ENCODE results near the gene TRAM2.

The TRAM2 gene

DNA sequence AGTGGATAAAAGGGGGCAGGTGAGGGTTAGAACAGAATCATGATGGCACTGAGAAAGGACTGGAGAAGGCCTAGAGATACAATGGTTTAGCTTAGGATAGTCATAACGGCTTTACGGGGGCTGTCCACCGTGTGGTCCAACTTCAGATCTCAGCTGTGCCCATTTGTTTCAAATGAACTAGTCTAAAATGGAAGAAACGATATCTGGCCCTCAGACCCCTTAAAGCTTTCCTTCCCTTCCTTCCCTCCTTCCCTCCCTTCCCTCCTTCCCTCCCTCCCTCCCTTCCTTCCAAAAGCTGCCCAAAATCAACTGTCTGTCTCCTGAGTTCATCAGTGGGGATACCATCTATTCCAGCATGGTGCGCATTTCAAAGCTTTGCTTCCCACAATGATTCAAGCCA, 27.9 kb downstream of the TRAM2 start:
- no peak overlapping the region for H3K4me3 ChIP-seq (ENCODE audit: low read length)
- TF ChIP-seq, protein P1, sequence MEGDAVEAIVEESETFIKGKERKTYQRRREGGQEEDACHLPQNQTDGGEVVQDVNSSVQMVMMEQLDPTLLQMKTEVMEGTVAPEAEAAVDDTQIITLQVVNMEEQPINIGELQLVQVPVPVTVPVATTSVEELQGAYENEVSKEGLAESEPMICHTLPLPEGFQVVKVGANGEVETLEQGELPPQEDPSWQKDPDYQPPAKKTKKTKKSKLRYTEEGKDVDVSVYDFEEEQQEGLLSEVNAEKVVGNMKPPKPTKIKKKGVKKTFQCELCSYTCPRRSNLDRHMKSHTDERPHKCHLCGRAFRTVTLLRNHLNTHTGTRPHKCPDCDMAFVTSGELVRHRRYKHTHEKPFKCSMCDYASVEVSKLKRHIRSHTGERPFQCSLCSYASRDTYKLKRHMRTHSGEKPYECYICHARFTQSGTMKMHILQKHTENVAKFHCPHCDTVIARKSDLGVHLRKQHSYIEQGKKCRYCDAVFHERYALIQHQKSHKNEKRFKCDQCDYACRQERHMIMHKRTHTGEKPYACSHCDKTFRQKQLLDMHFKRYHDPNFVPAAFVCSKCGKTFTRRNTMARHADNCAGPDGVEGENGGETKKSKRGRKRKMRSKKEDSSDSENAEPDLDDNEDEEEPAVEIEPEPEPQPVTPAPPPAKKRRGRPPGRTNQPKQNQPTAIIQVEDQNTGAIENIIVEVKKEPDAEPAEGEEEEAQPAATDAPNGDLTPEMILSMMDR (conservative IDR thresholded peaks at IDR 0.05; ENCODE audit: low read depth, low read length) = no peak
- no peak for DNase-seq (ENCODE audit: low read depth)

DNA sequence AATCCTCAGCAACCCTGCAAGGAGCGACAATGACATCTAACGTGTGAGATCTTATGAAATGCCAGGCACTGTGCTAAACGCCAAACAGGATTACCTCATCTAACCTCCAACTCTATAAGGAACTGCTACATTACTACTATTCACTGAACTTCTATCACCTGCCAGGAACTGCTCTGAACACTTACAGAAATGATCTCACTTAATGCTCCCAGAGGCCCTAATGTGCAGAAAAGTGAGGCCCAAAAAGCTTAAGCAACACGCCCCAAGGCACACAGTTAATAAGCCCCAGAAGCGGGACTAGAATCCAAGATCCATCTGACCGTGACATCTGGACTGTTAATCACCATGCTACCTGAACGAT, 28.5 kb downstream of the TRAM2 start:
- DNase-seq (ENCODE audit: low read depth) = no peak
- no peak overlapping the region for H3K4me3 ChIP-seq (ENCODE audit: low read length)
- TF ChIP-seq, protein P1 (conservative IDR thresholded peaks at IDR 0.05; ENCODE audit: low read depth, low read length) = no peak

DNA sequence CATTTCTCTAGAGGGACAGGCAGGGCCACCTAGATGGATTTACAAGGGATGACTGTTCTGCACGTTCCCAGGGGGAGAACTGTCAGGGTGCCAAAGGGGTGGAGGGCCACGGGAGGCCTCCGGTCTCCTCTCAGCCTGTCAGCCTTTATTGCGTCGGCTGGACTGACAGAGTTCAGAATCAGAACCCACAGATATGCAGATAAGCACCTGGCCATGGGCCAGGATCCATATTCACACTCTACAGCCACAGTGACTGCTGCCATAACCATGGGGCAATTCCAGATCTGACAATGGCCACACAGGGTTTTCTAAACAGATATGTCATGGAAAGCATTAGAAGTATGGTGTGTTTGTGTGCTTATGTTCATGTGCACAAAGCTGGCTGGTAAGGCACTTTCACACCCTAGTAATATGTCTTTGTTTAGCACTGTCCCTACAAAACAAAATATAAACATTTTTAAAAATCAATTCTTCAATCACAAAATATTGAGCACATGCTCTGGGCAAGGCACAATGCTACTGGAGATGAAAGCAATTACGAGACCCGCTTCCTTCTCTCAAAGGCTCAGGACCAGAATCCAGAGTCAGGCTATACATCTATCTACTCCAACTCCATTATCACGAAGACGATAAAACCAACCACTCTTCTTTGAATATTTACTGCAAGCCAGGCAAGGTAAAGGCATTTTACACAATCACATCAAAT, 29.1 kb downstream of the TRAM2 start:
- TF ChIP-seq, protein P1 (conservative IDR thresholded peaks at IDR 0.05; ENCODE audit: low read depth, low read length) = no peak
- no peak overlapping the region for H3K4me3 ChIP-seq (ENCODE audit: low read length)
- DNase-seq (ENCODE audit: low read depth) = no peak

DNA sequence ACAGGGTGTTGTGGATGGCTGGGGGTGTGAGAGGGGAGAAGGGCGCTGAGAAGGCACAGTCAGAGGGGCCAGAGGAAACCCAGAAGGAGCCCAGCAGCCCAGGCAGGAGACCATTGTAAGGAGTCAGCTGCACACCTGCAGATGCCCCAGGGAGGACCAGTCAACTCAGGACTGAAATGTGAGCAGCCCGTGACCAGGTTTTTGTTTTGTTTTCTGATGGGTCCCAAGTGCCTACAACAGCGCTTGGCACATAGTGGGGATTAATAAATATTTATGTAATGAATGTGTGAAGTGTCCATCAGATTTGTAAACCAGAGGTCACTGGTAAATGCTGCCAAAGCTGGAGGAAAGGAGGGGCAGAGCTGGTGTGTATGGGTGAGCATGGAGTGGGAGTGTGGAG, 30.2 kb downstream of the TRAM2 start:
- TF ChIP-seq, protein P1 (conservative IDR thresholded peaks at IDR 0.05; ENCODE audit: low read depth, low read length) = no peak
- no peak overlapping the region for H3K4me3 ChIP-seq (ENCODE audit: low read length)
- DNase-seq (ENCODE audit: low read depth) = no peak

DNA sequence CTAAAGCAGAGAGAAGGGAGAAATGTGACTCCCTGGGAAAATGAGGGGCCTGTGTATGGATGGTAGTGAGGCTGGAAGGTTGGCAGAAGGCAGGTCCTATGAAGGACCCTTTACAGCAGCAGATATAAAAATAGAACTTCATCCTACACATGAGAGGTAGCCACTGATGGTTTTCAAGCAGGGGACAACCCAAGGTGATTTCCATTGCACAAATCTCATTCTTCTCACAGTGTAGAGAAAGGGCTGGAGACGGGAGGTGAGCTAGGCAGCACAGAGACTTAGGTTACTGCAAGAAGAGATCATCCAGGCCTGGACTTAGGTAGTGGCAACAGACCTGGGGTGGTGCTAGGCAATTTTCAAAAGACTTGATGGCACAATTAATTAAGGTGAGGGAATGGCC, 30.7 kb downstream of the TRAM2 start:
- DNase-seq (ENCODE audit: low read depth) = no peak
- TF ChIP-seq, protein P1 (conservative IDR thresholded peaks at IDR 0.05; ENCODE audit: low read depth, low read length) = no peak

DNA sequence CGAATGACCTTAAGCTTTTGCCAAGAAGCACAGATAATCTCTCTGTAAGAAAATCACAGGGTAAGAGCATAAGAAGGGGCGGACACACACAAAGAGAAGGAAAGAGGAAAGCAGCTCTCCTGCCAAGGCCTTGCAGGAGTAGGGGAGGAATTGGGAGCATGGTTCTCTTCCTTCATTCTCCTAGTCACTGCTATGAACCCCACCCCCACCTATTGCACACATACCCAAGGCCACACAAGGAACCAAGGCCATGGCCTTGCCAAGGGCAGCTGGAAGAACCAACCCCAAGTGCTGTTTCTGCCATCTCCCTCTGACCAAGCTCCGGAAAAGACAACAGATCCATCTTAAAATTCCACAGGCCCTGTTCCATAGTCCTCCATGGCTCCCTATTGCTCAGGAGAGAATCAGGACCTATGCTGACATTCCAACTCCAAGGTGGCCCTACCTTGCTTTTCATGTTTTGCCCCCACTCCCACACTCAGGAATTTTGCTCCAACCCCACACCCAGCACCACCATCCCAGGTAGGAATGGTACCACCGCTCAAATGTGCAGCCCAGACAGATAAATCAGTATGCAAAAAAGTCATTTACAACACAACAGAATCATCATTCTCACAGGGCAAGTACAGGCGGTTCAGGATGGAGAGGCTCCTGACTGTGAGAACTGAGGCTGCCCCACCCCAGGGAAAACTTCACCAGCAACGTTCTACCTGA, 31.3 kb downstream of the TRAM2 start:
- DNase-seq (ENCODE audit: low read depth) = no peak
- no peak overlapping the region for H3K4me3 ChIP-seq (ENCODE audit: low read length)
- TF ChIP-seq, protein P1 (conservative IDR thresholded peaks at IDR 0.05; ENCODE audit: low read depth, low read length) = no peak

More for the DNA sequence above, 30.7 kb downstream of the TRAM2 start:
- H3K4me3 ChIP-seq (ENCODE audit: low read length) = no peak overlapping the region

Measured in retinal pigment epithelial cell (primary cell).